Muscle of back (tissue), 11 donors: Measurements from ENCODE around the gene FAN1. TPM values are rescaled to one million over a fixed set of nuclear protein-coding genes. Genes with fewer than 3 reads are reported as not detected.

Experiments
- DNase-seq, 3 donors: peaks; one replicate each; pipeline versions ENCODE4 v3.0.0 to v3.0.0-alpha.2; 2013
- polyA plus RNA-seq, 10 donors: library from polyadenylated mRNA; unstranded; fragments of 120-200 nt; gene quantifications; one replicate each; pipeline ENCODE4 v1.2.1, GENCODE V29; 2013; ENCODE audit not compliant: insufficient read length in 10 of 10

FAN1 gene
- polyA plus RNA-seq, 10 donors: 15.7 to 30.8 (median 22.6) TPM

DNA sequence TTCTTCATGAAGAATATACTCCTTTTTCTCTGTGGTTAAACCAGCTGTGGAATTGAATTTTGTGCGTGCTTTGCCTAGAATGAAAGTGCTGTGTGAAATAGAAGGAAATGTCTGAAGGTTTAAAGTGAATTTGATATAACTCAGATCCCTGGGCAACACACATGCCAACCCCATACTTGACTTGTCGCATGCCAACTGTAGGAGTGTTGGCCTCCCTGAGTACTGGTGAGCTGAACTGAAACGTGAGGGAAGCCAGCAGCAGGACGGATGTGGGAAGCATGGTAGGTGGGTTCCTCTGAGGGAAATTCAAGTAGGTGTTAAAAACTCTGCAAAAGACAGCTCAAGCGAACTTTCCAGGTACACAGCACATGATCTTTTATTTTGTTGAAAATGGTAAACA, 14.7 kb downstream of the FAN1 start:
- no peak for DNase-seq

- no peak for DNase-seq
Observed at GRCh38 chr15:30919877-30920550, 16.3 kb downstream of the FAN1 start.

- DNase-seq: no peak
Observed at GRCh38 chr15:30921106-30921505, 17.4 kb downstream of the FAN1 start.

DNA sequence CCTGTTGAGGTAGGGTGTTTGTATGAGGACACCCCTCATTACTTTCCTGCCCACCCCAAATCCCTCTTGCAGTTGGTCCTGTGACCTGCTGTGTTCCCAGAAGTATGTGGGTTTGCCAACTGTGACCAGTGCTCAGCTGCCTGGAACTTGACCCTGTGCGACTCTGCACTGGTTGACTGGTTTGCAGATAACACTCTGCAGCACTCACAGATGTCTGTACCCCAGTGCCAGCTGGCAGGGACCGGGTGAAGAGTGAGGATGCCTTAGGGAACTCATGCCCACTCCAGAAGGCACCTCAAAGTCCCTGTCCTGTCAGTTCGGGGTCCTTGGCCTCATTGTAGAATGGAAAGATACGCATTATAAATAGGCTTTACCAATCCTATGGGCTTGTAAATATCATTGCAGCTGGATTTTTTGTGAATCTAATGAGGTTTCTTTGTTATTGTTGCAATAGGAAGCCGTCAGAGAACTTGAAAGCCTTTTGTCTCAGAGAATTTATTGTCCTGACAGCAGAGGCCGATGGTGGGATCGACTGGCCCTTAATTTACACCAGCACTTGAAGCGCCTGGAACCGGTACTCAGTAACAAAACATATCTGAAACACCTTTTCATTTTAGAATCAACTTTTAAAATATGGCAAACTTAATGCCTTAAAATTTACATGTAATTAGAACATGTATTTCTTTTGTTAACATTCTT, 18.2 kb downstream of the FAN1 start:
- peak in 2 of 3 donors; percentile 30 to 53 for DNase-seq

- no peak for DNase-seq
Observed at GRCh38 chr15:30922480-30923311, 19.0 kb downstream of the FAN1 start.

- no peak for DNase-seq
Observed at GRCh38 chr15:30923429-30923828, 19.7 kb downstream of the FAN1 start.

- DNase-seq: no peak
Observed at GRCh38 chr15:30924353-30924752, 20.6 kb downstream of the FAN1 start.

DNA sequence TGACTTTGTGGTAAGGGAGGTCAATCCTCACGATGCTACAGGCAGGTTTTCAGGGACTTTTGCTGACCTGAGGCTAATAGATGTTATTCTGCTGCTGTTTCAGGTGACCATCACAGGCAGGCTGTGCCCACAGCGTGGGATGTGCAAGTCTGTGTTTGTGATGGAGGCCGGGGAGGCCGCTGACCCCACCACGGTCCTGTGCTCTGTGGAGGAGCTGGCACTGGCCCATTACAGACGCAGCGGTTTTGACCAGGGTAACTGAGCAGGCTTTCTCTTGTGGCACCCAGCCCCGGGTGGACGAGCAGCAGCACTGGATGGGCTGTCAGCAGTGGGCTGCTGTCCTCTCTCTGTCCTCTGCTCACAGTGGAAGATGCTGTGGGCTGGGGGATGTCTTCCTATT, 22.0 kb downstream of the FAN1 start:
- DNase-seq: no peak

- DNase-seq: no peak
Observed at GRCh38 chr15:30926161-30926560, 22.4 kb downstream of the FAN1 start.

- no peak for DNase-seq
Observed at GRCh38 chr15:30927148-30927761, 23.5 kb downstream of the FAN1 start.

GRCh38 chr15:30928076-30928475, 24.4 kb downstream of the FAN1 start:
- no peak for DNase-seq

GRCh38 chr15:30929064-30929669, 25.5 kb downstream of the FAN1 start:
- DNase-seq: no peak

GRCh38 chr15:30929982-30930381, 26.3 kb downstream of the FAN1 start:
- DNase-seq: no peak

GRCh38 chr15:30930422-30930821, 26.7 kb downstream of the FAN1 start:
- DNase-seq: no peak

DNA sequence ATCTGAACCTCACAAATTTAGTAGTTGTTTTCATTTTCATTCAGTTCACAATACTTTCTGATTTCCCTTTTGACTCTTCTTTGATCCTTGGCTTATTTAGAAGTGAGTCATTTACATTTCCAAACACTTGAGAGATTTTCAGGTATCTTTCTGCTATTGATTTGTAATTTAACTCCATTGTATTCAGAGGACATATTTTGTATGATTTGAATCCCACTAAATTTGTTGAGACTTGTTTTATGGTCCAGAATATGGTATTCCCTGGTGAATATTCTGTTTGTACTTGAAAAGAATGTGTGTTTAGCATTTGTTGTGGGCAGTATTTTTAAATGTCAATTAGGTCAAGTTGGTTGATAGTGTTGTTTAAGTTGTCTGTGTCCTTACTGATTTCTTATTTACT, 29.6 kb downstream of the FAN1 start:
- DNase-seq: no peak

DNA sequence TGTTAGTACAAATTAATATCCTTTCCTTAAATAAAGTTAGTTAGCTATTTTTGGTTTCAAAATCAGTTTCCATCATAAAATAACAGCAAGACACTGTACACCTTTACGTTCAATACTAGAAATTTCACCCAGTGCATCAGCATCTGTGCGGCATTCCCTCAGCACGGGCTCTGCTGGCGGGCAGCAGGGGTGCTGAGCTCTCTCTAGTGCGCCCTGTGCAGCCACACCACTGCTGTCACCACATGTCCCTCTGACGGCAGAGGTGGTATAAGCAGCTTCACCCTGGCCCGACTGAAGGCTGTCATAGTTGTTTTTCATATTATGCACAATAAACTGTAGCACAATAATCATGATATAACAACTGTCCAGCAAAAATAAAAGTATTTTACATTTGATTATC, 35.4 kb downstream of the FAN1 start:
- no peak for DNase-seq

DNA sequence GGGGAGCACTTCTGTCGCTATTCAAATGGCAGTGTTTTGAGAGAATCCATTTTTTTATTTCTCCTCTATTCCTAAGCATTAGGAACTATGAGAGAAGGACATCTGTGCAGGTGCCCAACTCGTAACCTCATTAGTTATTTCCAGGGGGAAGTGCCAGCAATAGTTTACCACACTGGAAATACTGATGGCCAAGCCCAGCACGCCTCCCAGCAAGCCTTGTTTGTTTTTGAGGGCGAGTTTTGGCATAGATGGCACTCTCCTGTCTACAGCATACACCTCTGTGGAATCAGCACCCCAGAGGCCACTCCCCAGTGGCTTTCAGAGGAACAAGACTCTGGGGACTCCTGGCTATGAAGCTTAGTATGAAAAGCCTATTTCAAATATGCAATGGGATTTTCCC, 36.6 kb downstream of the FAN1 start:
- no peak for DNase-seq

DNA sequence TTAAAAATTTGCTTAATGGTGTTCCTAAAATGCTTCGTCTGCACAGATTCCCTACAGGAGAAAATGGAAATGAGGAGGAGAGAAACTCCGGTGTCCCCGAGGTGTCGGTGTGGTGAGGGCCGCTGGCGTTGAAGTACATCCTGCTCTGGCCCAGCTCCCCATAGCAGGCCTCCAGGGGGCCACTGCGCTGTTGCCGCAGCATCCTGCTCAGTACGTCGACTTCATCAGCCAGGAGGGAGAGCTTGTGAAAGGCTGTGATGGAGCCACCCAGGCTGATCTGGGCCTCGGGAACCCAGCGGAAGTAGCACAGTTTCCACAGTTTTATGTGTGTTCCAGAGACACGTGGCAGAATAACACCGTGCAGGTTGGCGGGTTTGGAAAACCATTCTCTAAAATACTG, 37.8 kb downstream of the FAN1 start:
- DNase-seq: no peak

DNA sequence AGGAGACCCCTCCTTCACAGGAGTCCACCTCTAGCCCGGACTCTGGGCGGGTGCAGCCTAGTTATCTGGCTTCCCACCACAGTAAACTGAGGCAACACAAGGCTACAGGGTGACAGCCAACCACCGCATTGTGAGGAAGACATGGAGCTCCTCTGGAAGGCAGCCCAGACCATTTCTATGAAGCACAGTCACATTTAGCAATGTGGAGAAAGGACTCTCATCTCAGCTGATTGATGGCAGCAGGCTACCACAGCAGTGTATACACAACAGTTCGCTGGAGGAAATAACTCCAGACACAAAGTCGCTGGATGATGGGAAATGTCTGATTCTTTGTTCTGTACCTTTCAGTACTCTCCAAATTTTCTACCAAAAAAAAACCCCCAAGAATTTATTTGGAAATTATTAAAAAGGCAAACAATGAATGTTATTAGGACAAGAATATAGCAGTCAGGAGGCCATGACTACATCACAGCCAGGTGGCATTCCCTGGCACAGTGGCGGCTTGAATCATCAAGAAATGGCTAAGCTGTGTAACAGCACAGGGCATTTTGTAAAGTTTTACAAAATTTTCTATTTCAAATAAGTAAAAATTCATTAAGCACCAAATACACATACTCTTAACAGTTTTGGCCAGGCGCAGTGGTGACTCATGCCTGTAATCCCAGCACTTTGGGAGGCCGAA, 40.1 kb downstream of the FAN1 start:
- no peak for DNase-seq

- DNase-seq: no peak
Observed at GRCh38 chr15:30953183-30953582, 49.5 kb downstream of the FAN1 start.

DNA sequence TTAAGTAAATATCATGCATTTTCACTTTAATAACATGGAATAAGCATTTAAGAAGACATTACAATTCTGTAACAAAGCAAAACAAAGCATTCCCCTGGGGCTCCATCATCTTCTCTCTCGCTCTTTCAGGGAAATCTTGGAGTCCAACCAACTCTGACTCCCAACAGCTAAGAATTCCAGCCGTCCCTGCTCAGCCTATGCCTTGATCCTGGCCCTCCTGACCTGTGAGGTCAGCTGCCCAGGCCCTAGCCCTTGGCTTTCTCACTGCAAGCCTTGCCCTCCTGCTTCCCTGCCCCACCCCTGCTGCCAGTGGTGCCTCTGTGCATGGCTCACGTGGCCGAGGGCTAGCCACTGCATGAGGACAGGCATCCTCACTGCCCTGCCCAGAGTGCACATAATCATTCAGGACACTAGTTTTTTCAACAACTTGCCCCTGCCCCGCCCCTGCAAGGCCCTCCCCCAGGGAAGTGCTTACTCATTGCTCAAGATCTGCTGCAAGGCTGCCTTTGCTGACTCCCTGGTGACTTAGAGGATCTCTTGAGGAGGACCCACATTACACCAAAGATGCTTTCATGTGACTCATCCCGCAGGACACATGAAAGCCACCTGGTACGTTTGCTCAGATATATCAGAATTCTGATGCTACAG, 50.1 kb downstream of the FAN1 start:
- DNase-seq: peak in 2 of 3 donors; percentile 16 to 63
